COR-L47 (cell line): ENCODE data around the gene TRABD2B.
"Not testable (repeated sequence)": the region's sequence is repeated elsewhere in the genome, so short reads cannot be mapped to it uniquely, and the experiment has no call there.

ENCODE experiments used
- DNase-seq: peaks from one replicate; lab custom pipeline; 2025; lab: John Stamatoyannopoulos, UW

The TRABD2B gene

DNA sequence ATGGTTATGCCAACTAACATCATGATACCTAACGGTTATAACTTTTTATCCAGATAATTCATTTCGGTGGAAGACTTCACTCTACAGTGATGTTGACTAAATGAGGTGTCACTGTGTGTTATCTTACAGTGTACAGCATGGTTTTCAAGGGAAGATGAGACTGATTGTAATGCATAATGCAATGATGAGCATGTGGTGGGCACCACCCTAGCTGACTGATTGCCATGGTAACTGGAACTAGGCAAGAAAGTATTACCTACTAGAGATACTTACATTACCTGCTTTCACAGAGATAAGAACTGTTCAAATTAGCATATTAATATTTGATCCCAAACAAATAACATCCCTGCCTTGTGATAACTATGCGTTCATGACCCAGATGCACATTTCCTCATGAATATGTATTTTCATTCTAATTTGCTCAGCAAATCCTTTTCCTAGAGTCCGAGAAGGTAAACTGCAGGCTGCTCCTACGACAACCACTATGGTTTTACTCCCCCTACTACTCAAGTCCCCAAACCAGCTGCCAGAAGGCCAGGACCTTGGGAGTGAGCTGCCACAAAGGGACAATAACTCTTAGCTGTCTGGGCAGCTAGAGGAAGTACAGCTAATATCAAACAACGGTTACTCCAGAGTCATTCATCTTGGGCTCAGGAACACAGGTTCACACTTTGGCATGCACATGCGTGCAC lies 29.2 kb downstream of the TRABD2B start:
- DNase-seq = no peak

DNA sequence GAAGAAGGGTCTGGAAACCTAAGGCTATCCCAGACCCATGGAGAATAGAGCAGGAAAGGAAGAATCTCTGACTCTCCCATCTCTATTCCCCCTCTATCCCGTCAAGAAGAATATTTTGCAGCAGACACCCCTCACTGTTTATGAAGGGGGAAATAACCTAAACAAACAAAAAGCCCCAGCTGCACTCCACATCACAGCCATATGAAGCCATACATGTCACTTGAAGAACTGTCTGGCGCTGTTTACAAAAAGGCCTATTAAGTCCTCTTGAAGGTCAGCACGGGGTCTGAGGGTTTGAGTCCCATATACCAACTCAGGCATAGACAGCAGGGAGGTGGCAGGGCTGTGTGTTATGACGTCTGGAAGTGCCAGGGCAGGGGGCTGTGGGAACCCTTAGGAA lies 31.4 kb downstream of the TRABD2B start:
- no peak for DNase-seq

DNA sequence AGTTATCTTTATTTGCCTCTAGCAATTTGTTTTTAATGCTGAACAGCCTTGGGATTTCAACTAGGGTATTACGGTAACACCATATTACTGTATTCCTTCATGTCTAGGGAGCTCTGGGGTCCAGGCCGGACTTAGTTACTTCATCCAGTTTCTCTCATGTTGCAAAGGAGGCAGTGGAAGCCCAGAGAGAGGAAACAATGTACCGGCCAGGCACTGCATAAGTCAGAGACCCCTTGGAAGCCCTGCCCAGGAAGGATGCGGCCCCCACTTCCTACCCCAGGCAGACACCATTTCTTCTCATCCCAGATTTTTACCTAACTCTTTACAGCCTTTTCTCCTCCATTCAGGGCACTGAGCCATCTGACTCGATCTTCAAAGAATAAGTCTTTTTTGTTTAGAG lies 32.5 kb downstream of the TRABD2B start:
- no peak for DNase-seq

DNA sequence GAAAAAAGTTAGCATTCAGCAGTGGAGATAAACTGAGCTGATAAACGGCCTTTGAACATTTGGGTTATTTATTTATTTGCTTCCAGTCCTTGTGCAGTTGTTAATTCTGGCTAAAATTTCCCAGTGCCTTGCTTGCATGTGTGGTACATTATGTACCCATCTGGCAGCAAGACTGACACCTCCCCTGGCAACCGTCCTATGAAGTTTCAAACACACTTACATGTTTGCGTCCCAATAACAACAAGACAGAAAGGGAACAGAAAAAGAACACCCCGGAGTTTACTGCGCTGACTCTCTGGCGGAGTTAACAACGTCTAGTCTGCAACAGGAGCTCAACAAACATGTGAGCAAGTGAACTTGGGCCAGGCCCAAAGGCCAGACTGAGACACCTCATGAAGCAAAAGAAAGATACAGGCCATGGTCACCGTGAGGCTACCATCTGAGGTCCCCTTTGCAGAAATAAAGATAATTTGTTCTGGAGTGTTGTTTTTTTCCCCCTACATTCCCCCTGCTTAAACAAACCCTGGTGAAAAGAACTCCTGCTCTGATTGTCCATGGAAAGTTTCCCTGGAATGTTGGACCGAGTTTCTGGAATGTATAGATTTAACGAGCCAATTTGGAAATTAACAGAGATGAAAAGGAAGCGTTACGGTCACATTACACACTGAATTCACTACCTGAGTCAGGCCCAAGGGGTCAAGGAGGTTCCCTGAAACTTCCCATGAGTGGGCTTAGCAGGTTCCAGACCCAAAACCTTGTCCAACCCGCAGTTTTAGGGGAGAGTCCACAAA lies 33.4 kb downstream of the TRABD2B start:
- DNase-seq = no peak

DNA sequence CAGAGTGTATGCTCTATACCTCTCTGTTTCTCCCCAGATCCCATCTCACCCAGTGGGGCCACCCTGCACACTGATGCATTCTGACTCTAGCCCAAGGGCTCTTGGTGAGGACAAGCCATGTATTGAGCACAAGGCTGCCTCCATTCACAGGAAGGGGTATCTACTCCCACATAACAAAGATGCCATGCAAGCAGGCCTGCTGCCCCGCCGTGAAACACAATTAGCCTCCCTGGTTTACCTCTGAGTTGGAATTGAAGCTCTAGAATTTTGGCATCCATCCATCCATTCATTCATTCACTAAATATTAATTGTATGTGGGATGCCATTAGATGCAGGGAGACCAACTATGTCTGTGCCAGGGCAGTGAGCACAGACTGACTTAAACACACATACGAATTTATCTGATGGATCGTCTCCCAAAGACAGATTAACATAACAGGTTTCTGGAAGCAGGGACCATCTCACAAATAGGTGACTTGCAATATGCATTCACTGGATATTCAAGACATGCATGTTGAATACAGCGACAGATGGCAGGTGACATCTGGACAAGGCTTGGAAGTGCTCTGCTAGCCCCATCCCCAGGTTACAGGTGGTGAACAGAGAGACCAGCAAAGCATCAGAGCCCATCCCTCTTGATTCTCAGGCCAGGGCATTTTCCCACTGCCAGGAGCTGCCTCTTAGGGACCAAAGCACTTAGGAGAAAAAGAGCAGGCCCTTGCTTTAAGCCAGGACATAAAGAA lies 34.3 kb downstream of the TRABD2B start:
- no peak for DNase-seq

DNA sequence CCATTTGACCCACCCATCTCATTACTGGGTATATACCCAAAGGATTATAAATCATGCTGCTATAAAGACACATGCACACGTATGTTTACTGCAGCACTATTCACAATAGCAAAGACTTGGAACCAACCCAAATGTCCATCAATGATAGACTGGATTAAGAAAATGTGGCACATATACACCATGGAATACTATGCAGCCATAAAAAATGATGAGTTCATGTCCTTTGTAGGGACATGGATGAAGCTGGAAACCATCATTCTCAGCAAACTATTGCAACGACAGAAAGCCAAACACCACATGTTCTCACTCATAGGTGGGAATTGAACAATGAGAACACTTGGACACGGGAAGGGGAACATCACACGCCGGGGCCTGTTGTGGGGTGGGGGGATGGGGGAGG lies 35.4 kb downstream of the TRABD2B start:
- DNase-seq = not testable (repeated sequence)

DNA sequence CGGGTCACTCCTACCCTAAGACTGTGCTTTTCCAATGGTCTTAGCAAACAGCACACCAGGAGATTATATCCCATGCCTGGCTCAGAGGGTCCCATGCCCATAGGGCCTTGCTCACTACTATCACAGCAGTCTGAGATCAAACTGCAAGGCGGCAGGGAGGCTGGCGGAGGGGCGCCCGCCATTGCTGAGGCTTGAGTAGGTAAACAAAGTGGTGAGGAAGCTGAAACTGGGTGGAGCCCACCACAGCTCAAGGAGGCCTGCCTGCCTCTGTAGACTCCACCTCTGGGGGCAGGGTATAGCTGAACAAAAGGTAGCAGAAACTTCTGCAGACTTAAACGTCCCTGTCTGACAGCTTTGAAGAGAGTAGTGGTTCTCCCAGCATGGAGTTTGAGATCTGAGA lies 40.7 kb downstream of the TRABD2B start:
- DNase-seq = not testable (repeated sequence)

DNA sequence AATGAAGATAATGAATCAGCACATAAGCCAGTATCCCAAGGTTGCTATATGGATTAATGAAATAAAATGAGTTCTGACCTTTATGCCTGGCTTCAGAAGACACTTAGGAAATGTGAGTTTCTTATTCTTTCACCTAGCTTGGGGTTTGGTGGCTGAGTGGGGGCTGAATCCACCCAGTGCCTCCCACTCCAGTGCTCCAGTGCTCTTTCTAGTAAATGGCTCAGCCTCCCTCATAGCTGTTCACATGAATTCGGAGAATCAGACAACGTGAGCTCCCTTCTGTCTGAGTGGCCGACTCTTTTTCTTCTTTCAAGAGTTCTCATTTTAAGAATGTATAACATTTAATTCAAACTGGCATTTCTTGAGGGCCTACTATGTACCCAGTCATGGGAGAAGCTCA lies 43.5 kb downstream of the TRABD2B start:
- DNase-seq = no peak

DNA sequence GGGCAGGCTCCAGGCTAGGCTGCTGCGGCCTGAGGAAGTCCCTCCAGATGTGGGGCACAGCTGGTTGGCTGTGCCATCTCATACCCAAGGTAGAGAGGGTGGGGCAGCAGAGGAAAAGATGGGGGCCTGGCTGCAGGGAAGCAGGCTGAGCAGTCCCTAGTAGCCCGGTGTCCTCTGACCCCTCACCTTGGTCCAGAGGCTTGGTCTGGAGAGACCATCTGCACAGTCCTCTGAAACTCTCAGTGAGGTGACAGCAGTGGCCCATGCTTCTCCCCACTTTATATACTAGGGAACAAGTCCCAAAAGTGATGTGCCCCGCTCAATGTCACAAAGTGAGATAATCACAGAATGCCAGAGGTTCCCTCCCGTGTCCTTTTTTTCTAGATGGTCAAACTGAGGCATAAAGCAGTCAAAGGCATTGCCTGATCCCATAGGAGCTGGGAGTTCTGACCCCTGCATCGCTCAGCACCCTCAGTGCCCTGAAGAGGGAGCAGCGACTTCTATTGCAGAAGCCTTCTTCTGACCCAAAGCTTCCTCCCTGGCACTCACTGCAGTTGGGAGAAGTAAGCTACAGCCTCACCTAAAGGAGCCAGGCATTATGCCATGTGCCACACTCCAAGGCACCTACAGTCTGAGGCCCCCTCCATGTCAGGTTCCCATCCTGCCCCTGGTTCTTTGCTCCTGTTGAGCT lies 45.5 kb downstream of the TRABD2B start:
- DNase-seq = no peak

DNA sequence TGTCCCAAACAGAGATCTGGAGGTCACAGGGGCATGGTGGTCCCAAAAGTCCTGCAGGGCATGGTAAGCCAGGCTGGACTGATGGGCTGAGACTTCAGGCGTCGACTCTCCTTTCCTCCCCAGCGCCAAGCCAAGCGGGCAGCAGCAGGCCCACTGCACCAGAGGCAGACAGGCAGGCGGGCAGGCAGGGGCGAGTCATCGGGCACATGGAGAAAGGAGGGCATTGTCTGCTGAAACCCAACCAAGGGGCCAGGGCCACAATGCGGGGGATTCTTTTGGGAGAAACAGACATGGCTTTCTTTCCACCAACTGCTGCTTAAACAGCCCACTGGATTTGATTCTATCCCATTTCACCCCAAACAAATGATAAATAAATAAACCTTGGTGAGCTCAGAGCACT lies 46.2 kb downstream of the TRABD2B start:
- DNase-seq = no peak

DNA sequence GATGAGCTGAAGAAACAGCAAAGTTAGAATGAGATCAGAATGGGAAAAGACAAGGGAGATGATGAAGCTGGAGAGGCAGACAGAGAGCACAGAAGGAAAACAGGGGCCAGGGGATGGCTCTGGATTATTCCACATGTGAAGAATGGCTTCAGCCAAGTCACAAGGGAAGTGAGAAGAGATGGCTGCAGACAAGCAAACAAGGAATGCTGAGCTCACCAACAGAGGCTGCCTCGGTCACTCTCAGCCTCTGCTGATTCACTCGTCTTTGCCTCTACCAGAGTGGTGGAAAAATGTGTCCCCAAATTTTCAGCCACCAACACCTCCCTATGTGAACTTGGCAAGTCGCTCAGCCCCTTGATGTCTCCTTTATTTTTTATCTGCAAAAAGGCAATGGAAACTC lies 46.7 kb downstream of the TRABD2B start:
- no peak for DNase-seq

DNA sequence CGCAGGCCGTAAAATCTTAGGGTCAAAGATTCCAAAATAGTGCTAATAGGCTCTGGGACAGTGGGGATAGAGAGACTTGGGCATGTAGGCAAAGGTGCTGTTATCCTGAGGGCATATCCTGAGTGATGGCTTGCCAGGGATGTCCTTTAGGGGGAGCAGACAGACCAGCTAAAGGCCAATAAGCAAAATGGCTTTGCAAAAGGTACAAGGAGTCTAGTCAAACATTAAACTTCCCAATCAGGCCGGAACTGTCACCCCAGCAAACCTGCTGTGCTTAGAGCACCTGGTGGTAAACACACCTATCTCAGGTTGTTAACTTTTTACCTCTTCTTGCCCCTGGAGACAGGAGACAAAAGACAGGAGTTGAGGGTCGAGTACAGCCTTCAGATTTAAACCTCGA lies 49.1 kb downstream of the TRABD2B start:
- no peak for DNase-seq

DNA sequence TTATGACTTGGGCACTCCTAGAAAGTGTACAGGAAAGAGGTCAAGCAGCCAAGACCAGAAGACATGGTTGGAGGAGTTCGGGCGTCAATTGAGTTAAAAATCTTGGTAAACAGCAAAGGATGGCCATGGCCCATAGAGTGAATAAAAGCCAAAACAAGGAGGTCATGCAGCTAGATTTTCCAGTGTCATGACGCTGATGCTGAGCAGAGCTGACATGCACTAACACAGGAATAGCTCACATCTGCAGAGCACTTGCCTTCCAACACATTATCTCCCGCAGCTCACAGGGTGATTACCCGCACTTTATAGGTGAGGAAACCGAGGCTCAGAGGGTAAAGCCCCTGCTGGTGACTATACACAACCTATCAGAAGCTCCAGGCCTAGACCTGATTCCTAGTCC lies 49.7 kb downstream of the TRABD2B start:
- DNase-seq = no peak

DNA sequence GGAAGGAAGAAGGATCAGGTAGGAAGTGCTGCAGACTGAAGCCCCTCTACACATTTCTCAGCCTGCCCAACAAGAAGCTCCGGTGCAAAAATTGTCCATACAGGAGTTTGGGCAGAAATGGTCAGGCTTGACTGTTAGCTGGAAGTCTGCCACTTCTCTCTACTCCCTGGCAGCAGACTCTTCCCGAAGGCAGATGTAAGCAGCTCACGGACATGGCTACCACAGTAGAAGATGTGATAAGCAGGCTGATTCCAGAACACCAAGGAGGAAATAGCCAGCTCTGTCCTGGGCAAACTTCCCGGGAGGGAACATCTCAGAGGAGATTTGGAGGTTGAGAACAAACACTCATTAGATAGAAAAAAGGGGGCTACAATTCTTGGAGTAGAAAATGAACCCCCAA lies 52.6 kb downstream of the TRABD2B start:
- DNase-seq = no peak

DNA sequence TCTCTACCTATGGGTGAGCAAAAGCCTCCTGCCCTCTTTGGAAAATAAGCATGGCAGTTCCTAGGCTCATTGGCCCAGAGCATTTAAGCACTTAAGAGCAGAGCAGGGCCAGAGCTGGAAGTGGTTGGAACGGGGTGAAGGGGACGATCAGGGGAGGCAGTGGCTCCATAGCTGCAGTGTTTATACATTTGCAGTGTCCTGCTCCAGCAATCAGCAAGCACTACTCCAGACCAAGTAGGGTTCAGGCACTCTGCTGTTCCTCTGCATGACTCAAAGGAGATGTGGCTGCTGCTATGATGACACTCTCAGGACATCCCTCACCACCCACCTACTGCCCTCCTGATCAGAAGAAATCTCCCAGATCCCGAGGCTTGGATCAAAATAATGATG lies 55.0 kb downstream of the TRABD2B start:
- no peak for DNase-seq

DNA sequence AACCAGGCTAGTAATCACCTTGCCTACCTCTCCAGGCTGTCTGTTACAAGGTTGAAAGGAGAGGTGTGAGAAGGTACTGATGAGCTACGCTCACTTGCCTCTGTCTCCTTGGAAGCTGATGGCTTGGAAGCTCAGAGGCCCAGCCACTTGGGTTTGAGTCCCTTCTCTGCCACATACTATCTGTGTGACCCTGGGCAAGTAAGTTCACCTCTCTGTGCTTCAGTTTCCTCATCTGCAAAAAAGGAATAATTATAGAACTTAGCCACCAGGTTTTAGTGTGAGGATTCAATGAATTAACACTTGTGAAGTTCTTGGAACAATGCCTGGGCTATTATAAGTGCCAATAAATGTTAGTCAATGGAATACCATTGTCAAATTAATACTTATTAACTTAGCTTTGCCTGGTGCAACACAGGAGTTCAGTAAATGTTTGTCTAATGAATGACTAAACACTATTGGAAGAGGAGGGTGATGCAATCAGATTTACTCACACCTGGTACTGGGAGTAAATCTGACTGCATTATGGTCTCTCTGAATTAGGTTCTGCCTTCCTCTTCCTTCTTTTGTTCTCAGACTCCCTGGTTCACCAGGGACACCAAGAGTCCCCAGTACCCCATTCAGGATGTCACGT lies 55.5 kb downstream of the TRABD2B start:
- no peak for DNase-seq

DNA sequence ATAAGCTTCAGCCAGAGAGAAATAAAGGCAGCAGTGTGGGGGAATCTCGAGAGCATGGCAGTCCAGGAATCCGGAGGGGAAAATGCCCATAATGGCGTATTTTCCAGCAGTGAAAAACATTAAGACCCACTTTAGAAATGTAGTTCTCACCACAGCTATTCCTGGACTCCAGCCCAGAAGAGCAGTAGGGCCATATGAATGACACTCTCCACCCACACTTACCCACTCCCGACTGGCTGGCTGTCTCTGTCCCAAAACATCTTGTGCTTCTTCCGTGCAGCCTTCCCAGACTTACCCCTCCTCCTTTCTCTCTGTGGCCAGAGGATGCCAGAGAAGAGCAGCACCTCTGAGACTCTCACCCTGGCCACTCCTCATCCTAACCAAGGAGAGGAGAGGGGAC lies 56.4 kb downstream of the TRABD2B start:
- DNase-seq = no peak

DNA sequence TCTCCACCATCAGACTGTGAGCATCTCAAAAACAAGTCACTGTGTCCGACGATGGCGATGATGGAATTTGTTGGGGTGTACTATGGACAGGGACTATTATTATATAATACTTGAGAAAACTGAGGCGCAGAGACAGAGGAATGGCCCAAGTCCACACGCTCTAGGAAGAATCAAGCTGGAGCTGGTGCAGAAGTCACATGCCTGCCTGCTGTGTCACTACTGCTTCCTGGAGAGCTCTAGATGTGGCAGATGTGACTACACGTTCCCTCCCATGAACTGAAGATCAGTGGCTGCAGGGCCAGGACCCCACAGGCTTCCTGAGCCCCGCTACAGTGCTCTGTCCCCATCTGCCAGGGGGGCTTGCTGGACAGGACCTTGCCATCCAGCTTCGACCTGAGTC lies 56.9 kb downstream of the TRABD2B start:
- DNase-seq = no peak

DNA sequence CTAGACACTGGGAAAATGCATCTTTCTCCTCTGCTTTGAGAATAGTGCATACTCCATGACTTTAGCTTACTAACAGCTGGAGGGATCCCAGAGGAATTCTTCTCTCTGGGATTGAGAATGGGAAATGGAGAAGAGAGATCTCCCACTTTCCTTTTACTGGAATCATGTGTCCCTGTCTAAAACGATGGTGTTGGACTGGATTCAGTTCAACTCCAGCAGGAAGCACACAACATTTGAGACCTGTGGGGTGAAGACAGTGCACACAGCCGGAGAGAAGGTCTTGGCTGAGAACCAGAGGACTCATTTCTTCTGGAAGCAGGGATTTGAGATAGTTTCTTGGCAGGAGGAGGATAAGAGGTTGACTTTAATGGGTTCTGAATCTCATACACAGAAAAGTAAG lies 58.7 kb downstream of the TRABD2B start:
- no peak for DNase-seq

DNA sequence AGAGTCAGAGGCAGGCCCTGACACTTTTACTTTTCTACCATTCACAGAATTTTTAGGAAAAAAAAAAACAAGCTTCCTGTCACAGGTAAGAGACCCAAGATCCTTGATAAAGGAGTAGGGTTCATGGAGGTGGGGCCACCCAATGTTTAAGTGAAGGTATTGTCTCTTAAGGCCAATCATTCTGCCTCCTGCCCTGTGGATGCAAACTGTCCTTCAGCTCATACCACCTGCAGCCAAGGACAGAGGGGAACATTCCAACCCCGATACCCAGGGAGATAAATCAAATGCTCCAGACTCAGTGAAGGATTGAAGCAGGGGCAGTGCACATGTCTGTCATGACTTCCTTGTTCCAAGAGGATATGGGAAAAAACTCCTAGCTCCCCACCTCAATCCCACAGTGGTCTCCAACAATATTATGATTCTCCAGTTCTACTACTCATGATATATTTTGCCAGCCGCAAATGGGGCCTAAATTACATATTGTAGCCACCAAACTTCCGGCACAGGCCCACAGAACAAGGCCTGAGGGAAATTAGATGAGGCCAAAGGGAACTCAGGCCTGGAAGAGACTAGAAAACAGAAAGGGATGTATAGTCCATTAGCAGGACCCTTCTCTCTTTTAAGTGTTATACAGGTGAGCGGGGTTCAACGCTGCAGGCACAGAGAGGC lies 59.5 kb downstream of the TRABD2B start:
- no peak for DNase-seq

DNA sequence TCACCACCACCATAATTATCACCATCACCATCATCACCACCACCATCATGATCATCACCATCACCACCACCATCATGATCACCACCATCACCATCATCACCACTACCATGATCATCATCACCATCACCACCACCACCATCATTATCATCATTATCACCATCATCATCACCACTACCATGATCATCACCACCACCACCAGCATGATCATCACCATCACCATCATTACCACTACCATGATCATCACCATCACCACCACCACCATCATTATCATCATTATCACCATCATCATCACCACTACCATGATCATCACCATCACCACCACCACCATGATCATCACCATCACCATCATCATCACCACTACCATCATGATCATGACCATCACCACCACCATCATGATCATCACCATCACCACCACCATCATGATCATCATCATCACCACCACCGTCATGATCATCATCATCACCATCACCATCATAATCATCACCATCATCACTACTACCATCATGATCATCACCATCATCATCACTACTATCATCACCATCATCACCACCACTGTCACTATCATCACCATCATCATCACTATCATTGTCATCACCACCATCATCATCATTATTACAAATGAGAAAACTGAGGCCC lies 60.2 kb downstream of the TRABD2B start:
- no peak for DNase-seq
